AG08396 (cell line): Measurements from ENCODE around the gene GFY.

Source experiments
- DNase-seq: peaks from one replicate; pipeline ENCODE4 v3.0.0; 2012; ENCODE audit warnings: low spot score, mixed read lengths

The GFY gene, protein sequence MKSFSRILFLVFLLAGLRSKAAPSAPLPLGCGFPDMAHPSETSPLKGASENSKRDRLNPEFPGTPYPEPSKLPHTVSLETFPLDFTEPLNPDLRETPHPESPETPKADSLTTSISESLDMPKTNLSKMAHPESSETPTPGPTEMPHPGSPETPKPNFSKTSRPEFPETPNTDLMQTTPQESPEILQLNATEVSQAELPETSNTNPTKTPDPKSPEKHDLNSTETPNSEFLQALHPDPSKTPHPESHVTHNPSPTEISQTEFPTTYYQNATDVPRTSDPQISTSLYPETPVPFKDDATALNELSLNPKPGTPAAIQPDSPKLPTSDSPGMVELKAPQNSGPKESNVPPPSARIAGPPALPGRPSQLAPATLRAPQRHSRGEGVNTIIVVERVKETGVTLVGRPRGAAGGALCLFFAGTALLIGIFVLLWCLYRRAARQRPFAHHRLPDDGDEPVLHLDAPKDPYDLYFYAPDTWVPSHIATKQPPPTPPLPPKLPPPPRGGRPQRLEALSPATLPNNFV

GRCh38 chr19:49425178-49425577, at the start of gene GFY:
TSS of gene GFY (plus strand) at chr19:49425388. CDS start at chr19:49426431, 1,043 bp downstream.
- DNase-seq = no peak

- DNase-seq = no peak
Measured at GRCh38 chr19:49378512-49378911, 46.7 kb upstream of the GFY start.

- DNase-seq = no peak
Measured at GRCh38 chr19:49380391-49380790, 44.8 kb upstream of the GFY start.

GRCh38 chr19:49382639-49383038, 42.5 kb upstream of the GFY start:
- no peak for DNase-seq

DNA sequence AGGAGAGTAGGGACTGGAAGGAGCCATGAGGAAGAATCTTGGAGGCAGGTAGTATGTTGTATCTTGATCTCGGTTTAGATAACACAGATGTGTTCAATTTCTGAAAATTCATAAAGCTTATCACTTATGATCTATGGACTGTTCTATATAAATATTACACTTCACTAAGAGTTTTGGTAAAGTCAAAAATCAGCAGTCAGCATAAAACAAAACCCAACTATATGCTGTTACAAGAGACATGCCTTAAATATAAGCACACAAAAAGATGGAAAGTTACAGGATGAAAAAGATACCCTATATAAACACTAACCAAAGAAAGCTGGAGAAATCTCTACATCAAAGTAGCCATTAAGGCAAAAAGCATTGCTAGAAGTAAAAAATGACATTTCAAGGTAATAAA, 41.6 kb upstream of the GFY start:
- no peak for DNase-seq

DNA sequence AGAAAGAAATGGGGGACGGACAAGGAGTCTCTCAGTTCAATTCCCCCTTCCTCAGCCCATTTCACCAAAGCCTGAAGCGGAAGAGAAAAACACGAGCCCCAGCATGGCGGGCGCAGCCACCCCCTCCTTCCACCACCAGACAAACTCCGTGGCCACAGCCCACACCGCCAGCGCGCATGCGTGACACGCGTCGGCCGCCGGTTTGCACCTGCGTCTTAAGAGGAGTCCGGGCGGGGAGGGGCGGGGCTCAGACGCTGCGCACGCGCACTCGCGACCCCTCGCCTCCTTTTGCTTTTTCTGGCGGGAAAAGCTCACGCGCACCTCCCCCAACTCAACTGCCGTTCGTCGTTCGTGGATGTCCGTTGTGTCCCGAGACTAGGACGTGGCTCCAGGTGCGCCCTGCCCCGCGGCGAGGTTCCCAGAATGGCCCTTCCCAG, 37.2 kb upstream of the GFY start, which contains the start of gene KASH5:
TSS of gene KASH5 (plus strand) at position 314 of the 437 bp plus-strand sequence. CDS start 2,635 bp downstream, outside the sequence.
- no peak for DNase-seq

GRCh38 chr19:49389406-49389805, 35.8 kb upstream of the GFY start:
- no peak for DNase-seq

DNA sequence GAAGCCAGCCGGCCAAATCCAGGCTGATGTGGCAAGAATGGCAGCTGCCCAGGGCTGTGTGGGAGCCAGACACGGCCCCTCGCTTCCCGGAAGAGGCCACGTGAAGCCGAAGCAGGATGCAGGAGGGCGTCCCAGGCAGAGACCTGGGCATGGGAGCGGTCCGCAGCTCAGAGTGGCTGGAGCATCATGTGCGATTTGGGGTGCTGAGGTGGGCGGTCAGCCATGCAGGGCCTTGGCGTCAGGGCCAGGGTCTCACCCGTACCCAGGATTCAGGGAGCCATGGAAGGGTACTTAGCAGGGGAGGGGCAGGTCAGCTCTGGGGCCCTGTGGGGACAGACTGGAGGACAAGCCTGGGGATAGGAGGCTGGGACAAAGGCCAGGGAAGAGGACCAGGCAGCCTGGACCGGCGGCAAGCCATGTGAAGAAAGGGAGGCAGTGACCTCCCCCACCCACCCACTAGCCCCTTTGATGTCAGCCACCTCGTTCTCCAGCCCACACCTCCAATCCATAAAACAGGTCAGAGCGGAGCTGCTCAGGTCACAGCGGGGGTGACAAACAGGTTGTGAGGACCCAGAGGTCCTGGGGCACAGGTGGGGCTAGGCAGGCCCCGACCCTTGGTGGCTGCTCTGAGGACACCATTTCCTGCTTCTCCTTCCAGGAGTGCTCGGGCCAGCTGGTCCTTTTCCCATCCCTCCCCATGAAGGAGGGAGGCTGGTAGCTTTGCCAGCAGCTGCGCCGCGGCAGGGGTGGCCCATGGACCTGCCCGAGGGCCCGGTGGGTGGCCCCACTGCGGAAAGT, 34.9 kb upstream of the GFY start:
- no peak for DNase-seq

- DNase-seq = no peak
Measured at GRCh38 chr19:49390929-49391359, 34.2 kb upstream of the GFY start.

DNA sequence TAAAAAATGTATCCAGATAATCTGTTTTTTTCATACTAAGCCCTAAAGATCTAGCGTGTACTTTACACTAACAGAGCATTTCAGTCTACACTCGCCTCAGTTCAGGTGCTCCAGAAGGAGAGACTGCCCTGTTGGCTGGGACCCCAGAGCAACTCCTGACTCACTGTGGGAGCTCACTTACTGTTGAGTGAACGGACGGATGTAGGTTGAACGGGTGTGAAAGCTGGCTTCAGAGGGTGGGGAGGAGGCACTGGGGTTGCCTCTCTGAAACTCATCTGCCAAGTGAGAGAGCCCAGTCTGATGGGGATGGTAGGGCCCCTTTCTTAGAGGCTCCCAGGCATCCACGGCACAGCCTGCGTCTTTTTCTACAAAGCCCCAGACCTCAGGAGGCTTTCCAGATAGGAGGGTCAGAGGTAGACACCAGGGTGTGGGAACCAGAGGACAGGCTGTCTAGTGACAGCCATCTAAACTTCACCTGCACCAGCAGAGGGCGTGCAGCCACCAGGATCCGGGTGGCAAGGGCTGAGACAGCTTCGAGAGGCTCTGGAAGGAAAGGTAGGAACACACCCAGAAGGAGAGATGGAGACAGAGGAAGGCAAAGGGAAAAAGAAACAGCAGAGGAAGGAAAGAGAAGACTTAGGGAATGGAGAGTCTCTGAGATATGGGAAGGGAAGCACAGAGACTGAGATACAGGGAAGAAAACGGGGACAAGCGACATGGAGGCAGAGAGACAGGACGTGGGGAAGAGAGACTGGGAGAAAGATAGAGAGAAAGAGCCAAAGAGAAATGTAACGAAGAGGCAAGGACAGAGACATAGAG, 33.4 kb upstream of the GFY start:
- DNase-seq = peak; percentile 81

GRCh38 chr19:49393881-49394280, 31.3 kb upstream of the GFY start:
- DNase-seq = no peak

GRCh38 chr19:49395581-49396407, 29.4 kb upstream of the GFY start:
- DNase-seq = no peak

GRCh38 chr19:49396738-49397505, 28.3 kb upstream of the GFY start:
- no peak for DNase-seq

GRCh38 chr19:49398001-49398615, 27.1 kb upstream of the GFY start:
- DNase-seq = no peak

DNA sequence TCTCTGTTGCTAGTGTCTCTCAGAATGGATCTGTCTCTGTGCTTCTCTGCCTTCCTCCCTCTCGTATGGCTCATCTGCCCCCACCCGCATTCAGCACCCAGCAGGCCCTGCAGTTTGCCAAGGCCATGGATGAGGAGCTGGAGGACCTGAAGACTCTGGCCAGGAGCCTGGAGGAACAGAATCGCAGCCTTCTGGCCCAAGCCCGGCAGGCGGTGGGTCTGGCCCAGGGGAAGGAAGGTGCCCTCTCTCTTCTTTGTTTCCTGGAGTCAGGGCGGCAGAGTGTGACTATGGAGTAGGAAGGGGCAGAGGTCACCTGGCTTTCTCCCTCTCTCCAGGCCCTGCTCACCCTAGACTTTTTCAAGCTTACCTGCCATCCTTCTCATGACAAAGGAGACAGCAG, 26.3 kb upstream of the GFY start:
- no peak for DNase-seq

GRCh38 chr19:49400029-49400428, 25.2 kb upstream of the GFY start:
- no peak for DNase-seq

DNA sequence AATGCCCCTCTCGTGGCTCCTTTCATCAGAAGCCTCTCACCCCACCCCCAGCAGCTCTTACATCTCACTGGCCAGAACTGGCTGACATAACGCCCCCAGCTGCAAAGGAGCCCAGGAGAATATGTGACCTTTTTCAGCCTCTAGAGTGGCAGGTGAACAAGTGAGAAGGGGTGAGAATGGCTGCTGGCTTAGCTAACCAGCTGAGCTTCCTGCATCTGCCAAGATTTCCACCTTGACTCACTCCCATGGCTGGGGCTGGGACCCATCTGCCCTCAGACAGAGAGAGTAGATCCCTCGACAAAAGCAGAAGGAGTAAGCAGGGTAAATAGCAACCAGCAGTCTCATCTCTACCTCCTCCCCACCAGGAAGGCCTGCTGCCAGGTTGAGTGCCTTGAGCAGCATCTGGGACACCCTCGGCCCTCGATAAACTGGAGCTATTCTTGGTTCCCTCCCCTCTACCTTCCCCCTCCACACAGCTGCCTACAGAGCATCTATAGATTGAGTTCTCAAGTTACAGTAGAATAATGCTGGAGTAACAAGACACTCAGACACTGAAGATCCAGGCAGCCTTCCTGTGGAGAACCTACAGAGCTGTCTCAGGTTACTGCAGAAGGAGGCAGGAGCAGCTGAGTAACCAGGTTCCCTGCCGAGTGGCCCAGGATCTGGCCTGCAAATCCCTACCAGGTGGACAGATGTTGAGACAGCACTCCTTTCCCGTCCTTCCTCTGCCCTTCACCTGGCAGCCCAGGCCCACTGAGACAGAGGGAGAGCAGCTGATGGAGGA, 21.6 kb upstream of the GFY start:
- DNase-seq = no peak

DNA sequence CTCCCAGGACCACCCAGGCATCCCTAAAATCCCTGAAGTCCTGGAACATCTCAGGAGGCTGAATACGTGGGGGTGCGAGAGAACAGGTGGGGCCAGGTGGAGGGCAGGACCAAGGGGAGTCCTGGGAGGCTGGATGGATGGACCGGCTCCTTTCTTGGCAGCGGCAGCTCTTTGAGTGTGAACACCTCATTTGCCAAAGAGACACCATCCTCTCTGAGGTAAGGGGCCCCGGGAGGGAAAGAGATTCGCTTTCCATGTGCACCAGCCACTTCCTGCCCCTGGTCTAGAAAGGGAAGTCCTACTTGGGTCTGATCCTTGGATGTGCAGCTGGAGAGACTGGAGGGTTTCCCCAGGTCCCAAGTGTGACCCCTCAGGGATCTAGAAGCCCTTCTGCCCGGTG, 18.1 kb upstream of the GFY start:
- DNase-seq = no peak

GRCh38 chr19:49407482-49408015, 17.6 kb upstream of the GFY start:
- DNase-seq = no peak
